Measurements from ENCODE around the gene DLEC1.

DLEC1 gene

DNA sequence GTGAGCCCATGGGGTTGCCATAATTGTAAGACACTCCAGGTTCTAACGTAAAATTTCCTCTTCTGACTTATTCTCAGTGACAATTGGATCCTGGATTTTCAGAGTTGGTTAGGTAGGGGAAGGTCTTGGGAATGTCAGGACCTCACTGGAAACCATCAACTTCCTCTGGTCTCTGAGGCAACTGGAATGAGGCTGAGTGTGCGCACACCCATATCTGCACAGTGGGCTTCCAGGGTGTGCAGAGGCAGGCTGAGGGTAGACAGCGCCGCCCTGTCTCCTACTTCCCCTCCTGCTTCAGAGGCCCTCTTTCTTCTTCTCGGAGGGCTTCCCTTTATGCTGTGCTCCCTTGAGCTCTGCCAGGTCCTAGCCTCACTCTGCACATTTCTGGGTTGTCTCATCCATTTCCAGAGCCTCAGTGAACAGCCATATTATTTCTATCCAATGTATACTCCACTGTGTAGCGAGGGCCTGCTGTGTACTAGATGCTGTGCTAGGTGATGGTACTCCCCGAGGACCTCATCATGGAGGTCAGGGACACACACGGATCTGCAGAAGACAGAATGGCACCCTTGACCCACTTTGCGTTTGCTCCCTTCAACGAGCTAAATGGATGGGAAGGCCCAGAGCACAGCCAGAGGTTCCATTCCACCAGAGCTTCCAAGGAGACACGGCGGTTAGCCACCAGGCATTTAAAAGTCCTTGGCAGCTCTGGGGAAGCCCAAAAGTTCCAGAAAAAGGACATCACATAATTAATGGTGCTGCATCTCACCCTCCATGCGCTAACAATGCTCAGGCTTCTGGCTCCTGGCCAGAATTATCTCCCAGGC, 79.6 kb downstream of the DLEC1 start:
- no peak overlapping the region for H3K9ac ChIP-seq
- H3K4me2 ChIP-seq: no peak overlapping the region
- H3K4me1 ChIP-seq (ENCODE audit: low read depth, poor library complexity, severe bottlenecking): no peaks in the 10 kb centered on the region
- no peak overlapping the region for H2AFZ ChIP-seq (ENCODE audit: low read depth)
- H3K27me3 ChIP-seq (ENCODE audit: insufficient read depth, low read depth): no peaks in the 10 kb centered on the region
- H3K36me3 ChIP-seq (ENCODE audit: insufficient read depth): no peaks in the 10 kb centered on the region
- H3K4me3 ChIP-seq (IDR thresholded peaks at IDR 0.05; ENCODE audit: insufficient read depth, low read depth, low read length): no peak overlapping the region
- H3K79me2 ChIP-seq (ENCODE audit: insufficient read depth, low read depth): no peaks in the 10 kb centered on the region
- TF ChIP-seq CTCF (conservative IDR thresholded peaks at IDR 0.05; ENCODE audit: low read depth, low read length): no peak; the same call in 1 of the 2 replicates
- no peak overlapping the region for H3K27ac ChIP-seq
- no peaks in the 10 kb centered on the region for H4K20me1 ChIP-seq (ENCODE audit: insufficient read depth)

DNA sequence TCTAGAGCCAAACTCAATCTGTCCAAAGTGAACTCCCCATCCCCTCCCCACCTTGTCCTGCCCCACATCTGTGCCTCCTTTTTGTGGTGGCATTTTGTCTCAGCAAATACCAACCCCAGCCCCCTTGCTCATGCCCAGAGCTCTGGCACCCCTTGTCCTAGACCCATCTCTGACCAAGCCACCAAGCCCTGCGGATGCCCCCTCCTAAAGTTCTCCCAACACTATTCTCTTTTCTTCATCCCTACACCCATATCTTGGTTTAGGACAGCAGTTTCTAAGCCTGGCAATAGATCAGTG, 80.2 kb downstream of the DLEC1 start:
- H3K27me3 ChIP-seq (ENCODE audit: insufficient read depth, low read depth): no peaks in the 10 kb centered on the region
- no peak overlapping the region for H3K27ac ChIP-seq
- H3K9ac ChIP-seq: no peak overlapping the region
- H3K4me3 ChIP-seq (IDR thresholded peaks at IDR 0.05; ENCODE audit: insufficient read depth, low read depth, low read length): no peak overlapping the region
- no peak overlapping the region for H3K4me2 ChIP-seq
- no peaks in the 10 kb centered on the region for H3K36me3 ChIP-seq (ENCODE audit: insufficient read depth)
- no peak for TF ChIP-seq CTCF (conservative IDR thresholded peaks at IDR 0.05; ENCODE audit: low read depth, low read length)
- no peaks in the 10 kb centered on the region for H3K4me1 ChIP-seq (ENCODE audit: low read depth, poor library complexity, severe bottlenecking)
- no peaks in the 10 kb centered on the region for H4K20me1 ChIP-seq (ENCODE audit: insufficient read depth)
- no peak overlapping the region for H2AFZ ChIP-seq (ENCODE audit: low read depth)
- no peaks in the 10 kb centered on the region for H3K79me2 ChIP-seq (ENCODE audit: insufficient read depth, low read depth)

- Histone ChIP-seq H3K27me3 (ENCODE audit: insufficient read depth, low read depth) (no peaks in the 10 kb centered on the region), H3K9ac (no peak overlapping the region), H3K79me2 (ENCODE audit: insufficient read depth, low read depth) (no peaks in the 10 kb centered on the region), H2AFZ (ENCODE audit: low read depth) (no peak overlapping the region), H3K4me2 (no peak overlapping the region), H3K4me3 (IDR thresholded peaks at IDR 0.05; ENCODE audit: insufficient read depth, low read depth, low read length) (no peak overlapping the region), H3K4me1 (ENCODE audit: low read depth, poor library complexity, severe bottlenecking) (no peaks in the 10 kb centered on the region), H4K20me1 (ENCODE audit: insufficient read depth) (no peaks in the 10 kb centered on the region), H3K36me3 (ENCODE audit: insufficient read depth) (no peaks in the 10 kb centered on the region), H3K27ac (no peak overlapping the region)
- no peak for TF ChIP-seq CTCF (conservative IDR thresholded peaks at IDR 0.05; ENCODE audit: low read depth, low read length)
These were observed 81.0 kb downstream of the DLEC1 start for GRCh38 chr3:38119821-38120692.

DNA sequence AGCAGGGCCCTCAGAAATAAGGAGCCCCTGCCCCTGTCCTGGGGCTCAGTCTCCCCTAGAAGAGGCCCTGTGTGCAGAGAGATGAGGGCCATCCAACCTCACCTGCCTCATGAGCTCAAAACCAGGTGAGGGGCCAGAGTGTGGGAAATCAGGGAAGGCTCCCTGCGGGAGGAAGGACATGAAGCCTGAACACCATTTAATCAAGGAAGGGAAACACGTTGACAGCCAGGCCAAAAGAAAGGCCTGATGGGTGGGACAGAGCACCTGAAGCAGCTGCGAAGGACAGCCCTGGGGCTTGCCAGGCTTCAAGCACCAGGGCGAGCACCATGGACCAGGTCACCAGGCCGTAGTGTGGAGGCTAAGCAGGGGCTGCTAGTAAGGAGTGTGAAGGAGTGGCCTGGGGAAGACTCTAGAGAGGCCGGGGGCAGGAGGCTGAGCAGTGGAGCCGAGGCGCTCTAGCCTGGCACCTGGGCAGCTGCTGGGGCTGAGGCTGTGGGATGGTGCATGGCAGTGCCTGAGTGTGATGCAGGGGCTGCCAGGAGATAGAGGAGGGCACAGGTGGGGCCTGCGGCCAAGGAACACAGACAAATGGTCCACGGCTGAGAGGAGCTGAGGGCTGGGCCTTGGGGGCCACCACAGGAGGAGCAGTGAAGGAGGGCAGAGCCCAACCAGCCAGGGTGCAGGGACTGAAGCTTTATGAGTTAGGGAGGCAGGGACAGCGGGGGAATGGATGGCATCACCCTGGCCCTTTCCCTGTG, 81.9 kb downstream of the DLEC1 start:
- Histone ChIP-seq H4K20me1 (ENCODE audit: insufficient read depth) (no peaks in the 10 kb centered on the region), H3K27me3 (ENCODE audit: insufficient read depth, low read depth) (no peaks in the 10 kb centered on the region), H3K9ac (no peak overlapping the region), H3K79me2 (ENCODE audit: insufficient read depth, low read depth) (no peaks in the 10 kb centered on the region), H2AFZ (ENCODE audit: low read depth) (no peak overlapping the region), H3K4me2 (no peak overlapping the region), H3K27ac (no peak overlapping the region), H3K4me3 (IDR thresholded peaks at IDR 0.05; ENCODE audit: insufficient read depth, low read depth, low read length) (no peak overlapping the region), H3K4me1 (ENCODE audit: low read depth, poor library complexity, severe bottlenecking) (no peaks in the 10 kb centered on the region), H3K36me3 (ENCODE audit: insufficient read depth) (no peaks in the 10 kb centered on the region)
- no peak for TF ChIP-seq CTCF (conservative IDR thresholded peaks at IDR 0.05; ENCODE audit: low read depth, low read length)

All from KMS-11 (cell line).